Vagina (tissue), 2 donors: Measurements from ENCODE around the gene TMBIM6. TPM values are rescaled to one million over a fixed set of nuclear protein-coding genes. Genes with fewer than 3 reads are reported as not detected.
"Not testable (repeated sequence)": the region's sequence is repeated elsewhere in the genome, so short reads cannot be mapped to it uniquely, and the experiment has no call there.

Experiments
- DNase-seq, 2 donors: peaks; one replicate each; pipeline ENCODE4 v3.0.0-alpha.2; 2017; ENCODE audit errors: extremely low spot score in 2 of 2
- H3K27ac ChIP-seq: fragments of 200-600 bp; sonication (generic); one replicate; pipeline ENCODE4 v1.5.1; 2019
- H3K27me3 ChIP-seq: fragments of 200-600 bp; sonication (generic); one replicate; pipeline ENCODE4 v1.5.1; 2019
- H3K36me3 ChIP-seq, 2 donors: fragments of 200-600 bp; sonication (generic); one replicate each; pipeline ENCODE4 v1.5.1; 2017 to 2019
- H3K4me1 ChIP-seq: fragments of 200-600 bp; sonication (generic); one replicate; pipeline ENCODE4 v1.5.1; 2019
- H3K4me3 ChIP-seq, 2 donors: fragments of 200-600 bp; sonication (generic); 1 replicate in 1 of 2; 2 replicates in 1 of 2; pipeline ENCODE4 v1.5.1; 2016 to 2019
- H3K9me3 ChIP-seq: fragments of 200-600 bp; sonication (generic); one replicate; pipeline ENCODE4 v1.5.1; 2019
- POLR2A ChIP-seq, 2 donors: fragments of 450-650 bp; IDR thresholded peaks; one replicate each; pipeline ENCODE4 v1.6.1; 2017; ENCODE audit warnings: antibody characterized with exemption in 2 of 2, mild to moderate bottlenecking in 2 of 2, moderate library complexity in 2 of 2
- POLR2AphosphoS5 ChIP-seq, 2 donors: sonication (generic); formaldehyde crosslinking; IDR thresholded peaks; one replicate each; pipeline ENCODE4 v1.9.0; 2017; ENCODE audit warnings: antibody characterized with exemption in 2 of 2, mild to moderate bottlenecking in 2 of 2, low read depth in 1 of 2; ENCODE audit not compliant: insufficient read depth in 1 of 2
- intact Hi-C: fragments of 100-400 bp; cut with DNase I; formaldehyde crosslinking; loops from one replicate; pipeline ENCODE4 v1.15.1; 2023
- total RNA-seq: library from RNA; depleted of rRNA; stranded (reverse); fragments of >200 nt; gene quantifications from one replicate; pipeline ENCODE4 v1.2.3, GENCODE V29; 2016
- TF ChIP-seq, protein P1 (sequence below), 3 experiments: fragments of 450-650 bp in 2 of 3; fragments of 200-600 bp in 1 of 3; sonication (generic) in 1 of 3; IDR thresholded peaks; one replicate each; pipeline ENCODE4 v1.5.1; 2017 to 2019; ENCODE audit warnings: antibody characterized with exemption in 3 of 3, mild to moderate bottlenecking in 2 of 3, moderate library complexity in 2 of 3

The TMBIM6 gene
- total RNA-seq, 1 donor from 2014 or later, result 240 TPM

DNA sequence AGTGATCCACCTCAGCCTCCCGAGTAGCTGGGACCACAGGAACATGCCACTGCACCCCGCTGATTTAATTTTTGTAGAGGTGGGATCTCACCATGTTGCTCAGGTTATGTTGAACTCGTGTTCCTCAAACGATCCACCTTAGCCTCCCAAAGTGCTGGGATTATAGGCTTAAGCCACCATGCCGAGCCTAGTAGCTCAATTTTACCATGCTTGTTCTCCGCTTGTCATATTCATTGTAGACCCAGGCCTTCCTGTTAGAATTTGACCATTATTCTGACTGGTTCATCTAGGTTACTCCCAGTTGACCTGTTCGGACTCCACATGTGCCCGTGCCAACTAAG, 24.7 kb downstream of the TMBIM6 start:
- intact Hi-C loops, result no loop called here
- H3K4me1 ChIP-seq, result no peaks in the 10 kb centered on the region
- H3K9me3 ChIP-seq, result no peaks in the 10 kb centered on the region
- no peaks in the 10 kb centered on the region for H3K27me3 ChIP-seq
- TF ChIP-seq, protein P1, sequence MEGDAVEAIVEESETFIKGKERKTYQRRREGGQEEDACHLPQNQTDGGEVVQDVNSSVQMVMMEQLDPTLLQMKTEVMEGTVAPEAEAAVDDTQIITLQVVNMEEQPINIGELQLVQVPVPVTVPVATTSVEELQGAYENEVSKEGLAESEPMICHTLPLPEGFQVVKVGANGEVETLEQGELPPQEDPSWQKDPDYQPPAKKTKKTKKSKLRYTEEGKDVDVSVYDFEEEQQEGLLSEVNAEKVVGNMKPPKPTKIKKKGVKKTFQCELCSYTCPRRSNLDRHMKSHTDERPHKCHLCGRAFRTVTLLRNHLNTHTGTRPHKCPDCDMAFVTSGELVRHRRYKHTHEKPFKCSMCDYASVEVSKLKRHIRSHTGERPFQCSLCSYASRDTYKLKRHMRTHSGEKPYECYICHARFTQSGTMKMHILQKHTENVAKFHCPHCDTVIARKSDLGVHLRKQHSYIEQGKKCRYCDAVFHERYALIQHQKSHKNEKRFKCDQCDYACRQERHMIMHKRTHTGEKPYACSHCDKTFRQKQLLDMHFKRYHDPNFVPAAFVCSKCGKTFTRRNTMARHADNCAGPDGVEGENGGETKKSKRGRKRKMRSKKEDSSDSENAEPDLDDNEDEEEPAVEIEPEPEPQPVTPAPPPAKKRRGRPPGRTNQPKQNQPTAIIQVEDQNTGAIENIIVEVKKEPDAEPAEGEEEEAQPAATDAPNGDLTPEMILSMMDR (IDR thresholded peaks at IDR 0.05), result no peak
- no peak for TF ChIP-seq POLR2A (IDR thresholded peaks at IDR 0.05)
- DNase-seq, result peak in 1 of 2 donors; percentile 44
- no peak overlapping the region for H3K4me3 ChIP-seq
- peaks cover 0 to 33% of the 10 kb centered on the region in 2 donors for H3K36me3 ChIP-seq
- no peak overlapping the region for H3K27ac ChIP-seq

DNA sequence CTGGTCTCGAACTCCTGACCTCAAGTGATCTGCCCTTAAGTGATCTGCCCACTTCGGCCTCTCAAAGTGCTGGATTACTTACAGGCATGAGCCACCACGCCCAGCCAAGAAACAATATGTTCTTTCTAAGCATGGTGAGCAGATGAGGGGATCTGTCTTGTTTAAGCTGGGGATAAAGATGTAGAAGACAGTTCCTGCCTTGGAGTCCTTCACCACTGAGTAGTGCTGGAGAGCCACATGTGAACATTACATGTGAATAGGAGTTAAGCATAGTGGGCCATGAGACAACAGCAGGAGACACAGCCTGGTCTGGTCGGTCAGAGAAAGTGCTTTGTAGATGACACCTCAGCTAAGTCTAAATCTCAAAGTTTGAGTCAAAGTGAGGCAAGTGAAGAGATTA, 26.0 kb downstream of the TMBIM6 start:
- Histone ChIP-seq H3K27ac (no peak overlapping the region), H3K4me3 (no peak overlapping the region), H3K9me3 (no peaks in the 10 kb centered on the region), H3K4me1 (no peaks in the 10 kb centered on the region), H3K27me3 (no peaks in the 10 kb centered on the region), H3K36me3 (peaks cover 0 to 21% of the 10 kb centered on the region in 2 donors)
- peak in 1 of 2 donors; percentile 47 for DNase-seq
- TF ChIP-seq, protein P1 (IDR thresholded peaks at IDR 0.05), result no peak
- TF ChIP-seq POLR2AphosphoS5 (IDR thresholded peaks at IDR 0.05; ENCODE audit: insufficient read depth in 1 of 2, low read depth in 1 of 2) (no peak), POLR2A (IDR thresholded peaks at IDR 0.05) (no peak)
- intact Hi-C loops, result no loop called here

DNA sequence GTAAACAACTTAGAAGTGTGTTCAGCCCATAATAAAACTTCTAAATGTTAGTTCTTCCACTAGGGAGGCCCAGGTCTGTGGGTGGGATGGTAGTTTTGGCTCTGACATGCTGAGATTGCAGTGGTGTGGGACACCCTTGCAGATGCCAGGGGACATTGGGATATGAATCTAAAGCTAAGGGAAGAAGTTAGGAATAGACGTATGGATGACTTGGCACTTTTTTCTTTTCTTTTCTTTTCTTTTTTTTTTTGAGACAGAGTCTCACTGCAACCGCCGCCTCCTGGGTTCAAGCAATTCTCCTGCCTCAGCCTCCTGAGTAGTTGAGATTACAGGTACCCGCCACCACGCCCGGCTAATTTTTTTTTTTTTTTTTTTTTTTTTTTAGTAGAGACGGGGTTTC, 31.7 kb downstream of the TMBIM6 start:
- H3K9me3 ChIP-seq, H3K27ac ChIP-seq, DNase-seq, intact Hi-C loops, H3K4me3 ChIP-seq, H3K36me3 ChIP-seq, H3K27me3 ChIP-seq, H3K4me1 ChIP-seq: not testable (repeated sequence)

DNA sequence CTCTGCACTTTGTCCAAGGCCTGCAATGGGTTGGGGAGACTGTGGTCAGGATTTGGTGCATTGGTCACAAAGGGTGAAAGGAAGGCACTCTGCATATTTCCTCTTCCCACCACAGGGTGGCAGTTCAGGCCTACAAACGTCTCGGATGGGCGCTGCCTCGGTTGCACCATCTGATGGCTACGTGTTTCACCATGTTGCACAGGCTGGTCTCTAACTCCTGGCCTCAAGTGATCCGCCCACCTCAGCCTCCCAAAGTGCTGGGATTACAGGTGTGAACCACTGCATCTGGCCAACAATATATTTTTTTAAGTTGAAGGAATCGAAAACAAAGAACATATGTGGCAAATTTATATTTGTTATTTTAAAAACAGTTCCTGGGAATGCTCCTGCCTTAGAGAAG, 35.1 kb downstream of the TMBIM6 start:
- intact Hi-C loops, result loop anchor here (5.0 kb wide), 1 partner anchor 61 kb away; no protein-coding TSS in a partner anchor
- Histone ChIP-seq H3K4me1 (peaks cover 9% of the 10 kb centered on the region), H3K9me3 (no peaks in the 10 kb centered on the region), H3K36me3 (no peaks in the 10 kb centered on the region), H3K27me3 (no peaks in the 10 kb centered on the region), H3K4me3 (no peak overlapping the region), H3K27ac (no peak overlapping the region)
- DNase-seq, result no peak
- TF ChIP-seq POLR2AphosphoS5 (IDR thresholded peaks at IDR 0.05; ENCODE audit: insufficient read depth in 1 of 2, low read depth in 1 of 2), result peak in 1 of 2 donors; percentile 16
- TF ChIP-seq POLR2A (IDR thresholded peaks at IDR 0.05), result no peak
- TF ChIP-seq, protein P1 (IDR thresholded peaks at IDR 0.05), result peak; percentile 63 to 82 (median 77)

DNA sequence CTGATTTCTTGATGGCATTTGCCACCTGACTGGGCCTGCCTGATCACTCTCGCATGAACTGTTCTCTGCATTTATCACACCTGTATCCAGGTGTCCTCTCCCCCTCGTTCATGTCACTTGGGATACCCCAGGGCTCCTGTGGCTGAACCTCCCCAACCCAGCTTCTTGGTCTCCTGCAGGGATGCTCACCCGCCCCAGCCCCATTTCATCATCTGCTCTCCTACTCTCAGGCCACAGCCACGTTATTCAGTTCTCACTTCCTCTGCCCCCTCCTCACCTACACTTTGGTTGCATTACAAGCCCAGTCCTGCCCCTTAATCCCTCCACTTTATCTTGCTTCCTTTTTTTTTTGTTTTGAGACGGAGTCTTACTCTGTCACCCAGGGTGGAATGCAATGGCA, 35.5 kb downstream of the TMBIM6 start:
- DNase-seq, result no peak
- no peaks in the 10 kb centered on the region for H3K36me3 ChIP-seq
- no peak overlapping the region for H3K27ac ChIP-seq
- no peak overlapping the region for H3K4me3 ChIP-seq
- TF ChIP-seq POLR2AphosphoS5 (IDR thresholded peaks at IDR 0.05; ENCODE audit: insufficient read depth in 1 of 2, low read depth in 1 of 2) (no peak), POLR2A (IDR thresholded peaks at IDR 0.05) (no peak)
- TF ChIP-seq, protein P1 (IDR thresholded peaks at IDR 0.05), result no peak
- no peaks in the 10 kb centered on the region for H3K27me3 ChIP-seq
- peaks cover 9% of the 10 kb centered on the region for H3K4me1 ChIP-seq
- H3K9me3 ChIP-seq, result no peaks in the 10 kb centered on the region
- intact Hi-C loops, result loop anchor here (5.0 kb wide), 1 partner anchor 60 kb away; no protein-coding TSS in a partner anchor

DNA sequence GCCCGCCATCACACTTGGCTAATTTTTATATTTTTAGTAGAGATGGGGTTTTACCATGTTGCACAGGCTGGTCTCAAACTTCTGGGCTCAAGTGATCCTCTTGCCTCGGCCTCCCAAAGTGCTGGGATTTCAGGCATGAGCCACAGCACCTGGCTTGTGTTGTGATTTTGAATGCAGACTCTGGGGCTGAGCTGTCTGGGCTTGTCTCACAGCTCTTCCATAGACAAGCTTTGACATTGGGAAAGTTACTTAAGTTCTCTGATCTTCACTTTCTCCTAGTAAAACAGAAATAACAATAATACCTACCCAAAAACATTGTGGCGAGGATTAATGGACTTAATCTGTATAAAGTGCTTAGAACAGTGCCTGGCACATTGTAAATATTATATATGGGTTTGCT, 36.0 kb downstream of the TMBIM6 start:
- intact Hi-C loops, result loop anchor here (5.0 kb wide), 1 partner anchor 60 kb away; no protein-coding TSS in a partner anchor
- H3K36me3 ChIP-seq, result no peaks in the 10 kb centered on the region

More for the DNA sequence above, 36.0 kb downstream of the TMBIM6 start:
- Histone ChIP-seq H3K9me3 (no peaks in the 10 kb centered on the region), H3K27ac (no peak overlapping the region), H3K4me3 (no peak overlapping the region), H3K4me1 (peaks cover 9% of the 10 kb centered on the region), H3K27me3 (no peaks in the 10 kb centered on the region)
- TF ChIP-seq POLR2AphosphoS5 (IDR thresholded peaks at IDR 0.05; ENCODE audit: insufficient read depth in 1 of 2, low read depth in 1 of 2), result no peak
- no peak for TF ChIP-seq POLR2A (IDR thresholded peaks at IDR 0.05)
- TF ChIP-seq, protein P1 (IDR thresholded peaks at IDR 0.05), result no peak
- DNase-seq, result no peak
